ENCODE results near the gene RBP5.

GRCh38 chr12:7145671-7146070, 17.0 kb upstream of the RBP5 start:
- TF ChIP-seq CTCF (IDR thresholded peaks at IDR 0.05) (no peak), POLR2A (IDR thresholded peaks at IDR 0.05) (no peak)

Measured in lower leg skin (tissue), 3 donors.